Measurements from ENCODE around the gene RASSF4.
"Not testable (repeated sequence)": the region's sequence is repeated elsewhere in the genome, so short reads cannot be mapped to it uniquely, and the experiment has no call there.

The RASSF4 gene

DNA sequence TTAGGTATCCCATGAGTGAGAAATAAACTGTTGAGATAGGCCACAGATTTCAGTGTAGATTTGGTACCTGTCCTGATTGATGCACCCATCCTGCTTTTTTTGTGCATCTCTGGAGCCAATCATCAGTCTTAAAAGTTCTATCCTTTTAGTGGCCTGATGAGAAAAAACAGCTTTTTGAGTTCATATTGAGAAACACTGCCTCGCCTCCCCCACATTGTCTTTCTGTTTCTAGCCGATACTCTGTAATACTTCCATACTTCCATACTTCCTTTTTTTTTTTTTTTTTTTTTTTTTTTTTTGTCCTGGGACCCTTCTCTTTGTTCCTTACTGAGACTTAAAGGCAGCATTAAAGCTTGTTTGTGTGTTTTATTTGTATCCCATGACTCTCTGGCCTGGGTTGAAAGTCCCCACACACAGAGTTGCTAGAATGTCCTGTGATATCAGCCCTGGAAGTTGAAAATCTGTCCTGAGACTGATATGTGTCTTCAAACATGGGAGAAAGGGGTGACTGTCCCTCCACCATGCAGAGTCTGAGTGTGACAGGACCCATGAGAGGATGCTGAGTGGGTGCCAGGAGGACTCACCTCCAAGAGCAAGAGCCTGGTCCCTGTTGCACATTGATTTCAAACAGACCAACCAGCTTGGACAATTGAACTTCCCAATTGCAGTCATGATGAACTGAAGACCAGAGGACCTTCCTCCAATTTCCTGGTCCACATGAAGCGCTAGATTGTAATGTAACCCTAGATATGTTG, 46.9 kb downstream of the RASSF4 start:
- DNase-seq, result no peak

DNA sequence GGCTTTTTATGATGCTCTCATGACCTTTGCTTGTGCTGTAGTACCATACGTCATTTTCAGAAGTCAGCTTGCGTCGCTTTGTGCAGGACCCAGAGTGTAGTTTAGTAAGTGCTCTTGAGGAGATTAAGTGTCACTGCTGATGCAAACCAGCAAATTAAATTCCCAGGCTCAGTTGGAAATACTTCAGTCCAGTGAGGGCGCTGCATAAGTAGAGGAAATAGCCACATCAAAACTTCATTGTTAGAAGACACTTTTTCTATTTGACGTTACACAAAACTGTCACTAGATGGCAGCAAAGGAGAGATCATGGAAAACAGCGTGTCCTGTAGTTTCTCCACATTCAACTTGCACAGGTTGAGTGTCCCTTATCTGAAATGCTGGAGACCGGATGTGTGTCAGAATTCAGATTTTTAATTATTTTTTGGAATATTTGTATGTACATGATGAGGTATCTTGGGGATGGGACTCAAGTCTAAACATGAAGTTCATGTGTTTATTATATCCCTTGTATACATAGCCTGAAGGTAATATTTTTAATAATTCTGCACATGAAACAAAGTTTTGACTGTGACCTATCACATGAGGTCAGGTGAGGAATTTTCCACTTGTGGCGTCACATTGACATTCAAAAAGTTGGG, 49.0 kb downstream of the RASSF4 start:
- DNase-seq, result peak; percentile 88

DNA sequence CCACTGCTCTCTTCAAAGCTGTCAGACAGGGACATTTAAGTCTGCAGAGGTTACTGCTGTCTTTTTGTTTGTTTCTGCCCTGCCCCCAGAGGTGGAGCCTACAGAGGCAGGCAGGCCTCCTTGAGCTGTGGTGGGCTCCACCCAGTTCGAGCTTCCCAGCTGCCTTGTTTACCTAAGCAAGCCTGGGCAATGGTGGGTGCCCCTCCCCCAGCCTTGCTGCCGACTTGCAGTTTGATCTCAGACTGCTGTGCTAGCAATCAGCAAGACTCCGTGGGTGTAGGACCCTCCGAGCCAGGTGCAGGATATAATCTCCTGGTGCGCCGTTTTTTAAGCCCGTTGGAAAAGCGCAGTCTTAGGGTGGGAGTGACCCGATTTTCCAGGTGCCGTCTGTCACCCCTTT, 55.0 kb downstream of the RASSF4 start:
- DNase-seq, result not testable (repeated sequence)

DNA sequence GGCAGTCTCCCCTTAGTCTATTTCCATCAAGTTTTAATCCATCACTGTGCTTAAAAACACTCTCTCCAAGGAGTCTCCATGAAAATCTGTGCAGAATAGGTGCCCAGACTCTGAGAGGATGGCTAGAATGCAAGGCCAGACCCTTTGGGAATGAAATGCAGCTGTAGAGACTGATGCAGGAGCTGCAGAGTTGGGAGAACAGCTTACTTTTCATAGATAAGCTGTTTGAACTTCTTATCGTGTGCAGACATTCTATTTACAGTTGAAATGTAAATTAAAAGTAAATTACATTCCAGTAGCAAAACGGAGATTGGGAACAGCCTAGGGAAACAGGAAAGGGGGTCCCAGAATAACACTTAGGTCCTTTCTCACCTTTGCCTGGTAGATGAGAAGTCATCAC, 56.0 kb downstream of the RASSF4 start:
- DNase-seq, result no peak

DNA sequence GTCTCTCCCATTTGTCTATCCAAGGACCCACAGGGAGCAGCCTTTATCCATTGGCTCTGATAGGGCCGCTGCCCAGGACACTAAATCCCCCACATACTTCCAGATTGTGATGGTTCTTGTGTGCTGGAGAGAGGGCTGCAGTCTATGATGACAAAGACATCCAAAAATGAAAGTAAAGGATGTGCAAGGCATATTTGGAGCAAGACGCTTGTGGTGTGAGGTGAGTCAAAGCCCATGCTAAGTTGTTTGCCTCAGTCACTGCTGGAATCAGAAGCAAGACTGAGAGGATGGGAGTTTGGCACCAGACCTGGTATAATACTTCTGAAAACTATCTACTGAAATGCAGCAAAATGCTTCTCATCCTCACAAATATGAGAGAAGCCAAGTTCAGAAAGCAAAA, 63.8 kb downstream of the RASSF4 start:
- no peak for DNase-seq

DNA sequence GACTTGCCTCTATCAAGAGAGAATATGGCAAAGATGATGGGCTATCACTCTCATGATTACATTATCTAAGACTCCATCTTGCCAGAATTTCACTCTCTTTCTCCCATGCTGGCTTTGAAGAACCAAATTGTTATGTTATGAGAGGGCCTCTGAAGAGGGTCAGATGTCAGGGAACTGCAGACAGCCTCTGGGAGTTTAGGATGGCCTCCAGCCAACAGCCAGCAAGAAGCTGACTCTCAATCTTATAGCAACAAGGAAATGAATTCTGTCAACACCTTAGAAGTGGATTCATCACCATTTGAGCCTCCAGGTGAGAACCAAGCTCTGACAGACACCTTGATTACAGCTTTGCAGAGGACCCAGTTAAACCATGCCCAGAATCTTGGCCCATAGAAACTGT, 74.7 kb downstream of the RASSF4 start:
- DNase-seq, result peak; percentile 3

DNA sequence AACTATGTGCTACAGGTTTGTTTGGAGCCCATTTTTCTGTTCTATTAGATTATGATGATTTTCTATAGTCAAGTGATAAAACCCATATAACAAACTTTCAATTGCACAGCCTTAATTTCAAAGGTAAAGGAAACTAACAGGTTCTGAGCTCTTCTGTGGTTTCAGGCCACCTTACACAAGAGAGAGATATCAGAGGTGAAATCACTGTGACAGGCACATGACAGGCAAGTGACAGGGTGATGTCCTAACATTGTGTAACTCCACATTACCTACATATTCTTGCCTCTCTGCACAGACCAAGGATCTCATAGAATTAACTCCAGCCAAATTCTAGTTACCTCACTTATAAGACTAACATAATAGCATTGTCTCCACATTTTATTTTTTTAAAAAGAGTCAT, 76.1 kb downstream of the RASSF4 start:
- DNase-seq, result no peak

DNA sequence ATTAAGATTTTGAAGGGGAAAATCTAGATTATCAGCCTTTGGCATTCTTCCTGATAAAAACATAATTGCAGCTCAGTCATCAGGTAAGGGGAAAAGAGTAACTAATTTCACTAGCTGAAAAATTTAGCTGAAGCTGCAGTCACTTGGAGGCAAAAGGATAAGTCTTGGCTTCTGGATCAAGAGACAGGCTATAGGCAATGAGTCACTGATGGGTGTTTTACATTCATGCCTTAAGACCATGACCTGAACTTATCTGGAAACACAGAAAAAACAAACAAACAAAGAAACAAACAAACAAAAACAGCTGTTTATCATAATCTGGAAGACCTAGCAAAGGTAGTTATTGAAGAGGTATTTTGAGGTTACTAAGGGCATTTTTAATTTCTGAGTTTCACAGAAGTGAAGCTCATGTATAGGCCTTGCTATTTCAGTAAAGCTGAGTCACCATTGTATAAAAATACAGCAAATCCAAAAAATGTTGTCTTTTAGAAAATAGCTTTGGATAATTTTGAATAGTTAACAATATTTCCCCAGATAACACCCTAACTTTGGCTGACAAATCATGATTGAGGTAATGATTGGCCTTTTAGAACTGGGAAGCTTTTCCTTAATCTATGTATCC, 81.4 kb downstream of the RASSF4 start:
- DNase-seq, result peak; percentile 9

DNA sequence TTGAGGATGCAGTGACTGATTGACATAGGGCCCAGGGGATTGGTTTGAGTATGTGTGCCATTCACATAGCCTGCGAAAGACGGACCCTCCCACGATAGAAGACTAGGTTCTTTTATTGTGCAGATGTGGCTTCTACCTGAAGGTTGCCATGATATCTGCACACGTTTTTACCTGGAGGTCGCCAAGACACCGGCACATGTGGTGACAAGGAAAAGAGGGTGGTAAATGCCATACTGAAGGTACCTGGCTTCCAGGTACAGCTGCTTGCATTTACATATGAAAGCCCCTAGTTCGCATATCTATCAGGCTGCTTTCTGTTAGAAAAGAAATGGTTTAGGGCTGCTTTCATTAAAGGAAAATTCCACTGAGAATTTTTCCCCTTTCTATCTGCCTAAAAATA, 84.7 kb downstream of the RASSF4 start:
- no peak for DNase-seq
